ENCODE measurements around the gene CLIC5. TPM values are rescaled to one million over a fixed set of nuclear protein-coding genes. Genes with fewer than 3 reads are reported as not detected.

CLIC5 gene
- total and polyA plus RNA-seq, 2 of the 8 experiments (the other 6 are each of a cell fraction or from before 2014, with no cell fraction given): 0.12 to 0.15 TPM

DNA sequence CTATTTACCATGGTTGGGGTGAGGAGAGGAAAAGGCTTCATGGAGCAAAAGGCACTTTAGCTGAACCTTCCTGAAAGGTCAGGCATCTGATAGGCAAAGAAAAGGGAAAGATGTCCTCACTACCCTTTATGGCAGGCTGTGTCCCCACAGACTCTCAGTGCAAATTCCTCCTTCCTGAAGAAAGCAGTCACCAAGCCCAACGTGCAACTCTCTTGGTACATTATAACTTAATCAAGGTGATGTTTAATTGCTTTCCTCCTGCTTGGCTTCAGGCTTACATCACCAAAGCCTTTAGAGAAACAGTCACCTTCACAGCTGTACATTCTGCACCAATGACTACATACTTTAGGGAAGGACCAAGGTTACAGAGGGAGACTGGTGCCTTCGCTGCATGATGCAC is 2.1 kb upstream of the CLIC5 start:
- H2BK20ac ChIP-seq (ENCODE audit: low read length): no peak overlapping the region
- peaks cover 4 to 15% (median 8%) of the 10 kb centered on the region in 4 experiments; a peak in 4 of 7 replicates for H3K4me1 ChIP-seq (replicated peaks in 1 of 4; ENCODE audit: control insufficient read depth in 3 of 4, insufficient read depth in 4 of 4, low read length in 3 of 4)
- no peaks in the 10 kb centered on the region for H3K79me2 ChIP-seq (ENCODE audit: control insufficient read depth in 1 of 2, insufficient read depth in 2 of 2, low read length in 2 of 2)
- no peak overlapping the region for H2BK5ac ChIP-seq (ENCODE audit: low read depth, low read length)
- FAIRE-seq (no peak), DNase-seq (ENCODE audit: low read depth in 1 of 2, low spot score in 2 of 2) (no peak)
- H3K18ac ChIP-seq (ENCODE audit: extremely low read depth, low read length): no peak overlapping the region
- no peak overlapping the region for H3K4me3 ChIP-seq (ENCODE audit: extremely low read depth in 1 of 4, insufficient read depth in 2 of 4, low read depth in 3 of 4, low read length in 4 of 4)
- no peak overlapping the region for H4K5ac ChIP-seq (ENCODE audit: insufficient read length, low read depth, low read length)
- no peaks in the 10 kb centered on the region for H3K36me3 ChIP-seq (ENCODE audit: control insufficient read depth in 2 of 4, insufficient read depth in 4 of 4, low read length in 3 of 4)
- peaks cover 12% of the 10 kb centered on the region for H3K23me2 ChIP-seq (ENCODE audit: low read depth, low read length)
- H3K9me3 ChIP-seq (ENCODE audit: insufficient read depth in 2 of 2, low read depth in 1 of 2, low read length in 1 of 2): peaks cover 5 to 8% of the 10 kb centered on the region in 2 experiments
- no peak overlapping the region for H3K56ac ChIP-seq (replicated peaks; ENCODE audit: insufficient read length, low read depth, low read length)
- 100% methylated on average over 2 of the region's 2 CpGs; no CpG with 5 or more reads in 1 of the 2 experiments for WGBS, 2 experiments (ENCODE audit: extremely low coverage in 1 of 2, insufficient coverage in 1 of 2, insufficient read length in 1 of 2, insufficient replicate concordance in 2 of 2, low coverage in 1 of 2, low lambda C conversion rate in 2 of 2, missing lambda C conversion rate in 1 of 2)
- H2BK12ac ChIP-seq (ENCODE audit: low read depth, low read length): no peak overlapping the region
- H3K9ac ChIP-seq (replicated peaks in 1 of 4; ENCODE audit: extremely low read depth in 1 of 4, low read depth in 3 of 4, low read length in 3 of 4): no peak overlapping the region
- no peak overlapping the region for H3K23ac ChIP-seq (ENCODE audit: insufficient read length)
- no peak overlapping the region for H2BK120ac ChIP-seq (replicated peaks; ENCODE audit: low read depth, low read length)
- H4K20me1 ChIP-seq (replicated peaks in 1 of 2; ENCODE audit: control insufficient read depth in 1 of 2, insufficient read depth in 2 of 2, low read length in 2 of 2): no peaks in the 10 kb centered on the region
- H2AK5ac ChIP-seq (ENCODE audit: low read depth, low read length): no peak overlapping the region
- peaks cover 15 to 31% (median 22%) of the 10 kb centered on the region in 4 experiments for H3K27me3 ChIP-seq (replicated peaks in 1 of 4; ENCODE audit: control insufficient read depth in 3 of 4, extremely low read depth in 1 of 4, insufficient read depth in 3 of 4, low read length in 3 of 4)
- no peak for TF ChIP-seq CBX5 (IDR thresholded peaks at IDR 0.05; ENCODE audit: low read depth, low read length)
- no peak for TF ChIP-seq TAF1 (IDR thresholded peaks at IDR 0.05; ENCODE audit: low read depth, low read length)
- TF ChIP-seq CHD1 (IDR thresholded peaks at IDR 0.05; ENCODE audit: low read depth, low read length): no peak
- no peak for TF ChIP-seq HDAC2 (IDR thresholded peaks at IDR 0.05; ENCODE audit: borderline replicate concordance in 1 of 2, low read depth in 2 of 2, low read length in 2 of 2)
- TF ChIP-seq SRF (IDR thresholded peaks at IDR 0.05; ENCODE audit: low read depth, low read length): no peak
- no peak for TF ChIP-seq SP4 (IDR thresholded peaks at IDR 0.05; ENCODE audit: low read length)
- no peak for TF ChIP-seq RNF2 (IDR thresholded peaks at IDR 0.05; ENCODE audit: borderline replicate concordance, low read depth, low read length, missing control alignments, poor library complexity, severe bottlenecking)
- no peak for TF ChIP-seq SUZ12 (IDR thresholded peaks at IDR 0.05; ENCODE audit: low read length)
- TF ChIP-seq POLR2A (IDR thresholded peaks at IDR 0.05; ENCODE audit: control extremely low read depth in 1 of 2, low read depth in 2 of 2, low read length in 2 of 2): no peak
- TF ChIP-seq FOSL1 (IDR thresholded peaks at IDR 0.05; ENCODE audit: insufficient read depth, low read depth, low read length): no peak
- TF ChIP-seq RBBP5 (IDR thresholded peaks at IDR 0.05; ENCODE audit: borderline replicate concordance, low read depth, low read length): no peak
- H2BK15ac ChIP-seq (ENCODE audit: low read length): no peak overlapping the region
- no peak overlapping the region for H3K27ac ChIP-seq (ENCODE audit: low read depth, low read length)
- H4K91ac ChIP-seq (replicated peaks; ENCODE audit: insufficient read length, low read length): no peak overlapping the region
- H2AFZ ChIP-seq (ENCODE audit: low read length): no peak overlapping the region
- H4K8ac ChIP-seq (ENCODE audit: extremely low read depth, insufficient read depth, low read length): no peak overlapping the region
- H3K14ac ChIP-seq (ENCODE audit: insufficient read length): no peak overlapping the region
- no peaks in the 10 kb centered on the region for H3K79me1 ChIP-seq (ENCODE audit: low read depth, low read length)
- ChIA-PET CTCF (ENCODE audit: partially characterized antibody) (interaction anchor here (0.8 to 1.3 kb wide), 2 partner anchors 9 to 27 kb away, joined by 3 to 4 read pairs; no protein-coding TSS in a partner anchor), POLR2A (ENCODE audit: partially characterized antibody) (interaction anchor here (1.0 to 1.5 kb wide), 2 partner anchors 19 to 55 kb away, joined by 3 to 4 read pairs; no protein-coding TSS in a partner anchor)
- no peak overlapping the region for H3K4me2 ChIP-seq (ENCODE audit: insufficient read depth in 1 of 2, low read depth in 2 of 2, low read length in 2 of 2)
- H3K4ac ChIP-seq (replicated peaks; ENCODE audit: insufficient read length, low read depth, low read length): no peak overlapping the region

Measured in H1 (cell line).